Esophagus (tissue), 2 donors: ENCODE data around the gene MESP2. TPM values are rescaled to one million over a fixed set of nuclear protein-coding genes. Genes with fewer than 3 reads are reported as not detected.

Source experiments
- H3K27ac ChIP-seq, 2 donors: one replicate each; pipeline ENCODE4 v1.5.1; 2013; ENCODE audit warnings: low read depth in 2 of 2, mild to moderate bottlenecking in 2 of 2, inconsistent platforms in 1 of 2, low read length in 1 of 2, moderate library complexity in 1 of 2
- H3K27me3 ChIP-seq, 2 donors: one replicate each; pipeline ENCODE4 v1.6.1; 2013; ENCODE audit warnings: low read length in 2 of 2, control low read depth in 1 of 2, mild to moderate bottlenecking in 1 of 2; ENCODE audit not compliant: insufficient read depth in 2 of 2, control insufficient read depth in 1 of 2
- H3K36me3 ChIP-seq, 2 donors: one replicate each; pipeline ENCODE4 v1.6.1; 2013; ENCODE audit warnings: low read length in 1 of 2; ENCODE audit not compliant: control insufficient read depth in 2 of 2, insufficient read depth in 2 of 2
- H3K4me1 ChIP-seq, 2 donors: one replicate each; pipeline ENCODE4 v1.6.1; 2013; ENCODE audit warnings: low read length in 1 of 2; ENCODE audit not compliant: control insufficient read depth in 2 of 2, insufficient read depth in 2 of 2
- H3K4me3 ChIP-seq, 2 donors: one replicate each; pipeline ENCODE4 v1.5.1; 2013; ENCODE audit warnings: low read length in 2 of 2, mild to moderate bottlenecking in 2 of 2, low read depth in 1 of 2, moderate library complexity in 1 of 2
- H3K9me3 ChIP-seq, 2 donors: one replicate each; pipeline ENCODE4 v1.6.1; 2013; ENCODE audit warnings: mild to moderate bottlenecking in 2 of 2, low read depth in 1 of 2, low read length in 1 of 2, moderate library complexity in 1 of 2; ENCODE audit not compliant: control insufficient read depth in 2 of 2, insufficient read depth in 1 of 2
- WGBS, 2 donors: extraction: QIAGEN DNeasy Blood & Tissue Kit; methylation state at CpG; one replicate each; pipeline ENCODE4 v1.1.7; 2013; 5-methylcytosine and 5-hydroxymethylcytosine counted together
- polyA plus RNA-seq, 2 donors: library from polyadenylated mRNA; stranded (reverse); fragments of 200-250 nt; gene quantifications; one replicate each; pipeline ENCODE4 v1.2.3, GENCODE V29; 2013
- donor health status: healthy with polysubstance abuse.
- donor health status: Bipolar disorder and iron deficiency.

Gene MESP2
- polyA plus RNA-seq, 2 donors, result 0.56 to 0.75 TPM

GRCh38 chr15:89812011-89812846 is 36.1 kb downstream of the MESP2 start:
- Histone ChIP-seq H3K36me3 (no peaks in the 10 kb centered on the region), H3K4me3 (no peak overlapping the region), H3K9me3 (peaks cover 0 to 8% of the 10 kb centered on the region in 2 donors), H3K27ac (peak overlapping the region; percentile 14 to 15), H3K4me1 (peaks cover 6 to 18% of the 10 kb centered on the region in 2 donors), H3K27me3 (peaks cover 0 to 6% of the 10 kb centered on the region in 2 donors)
- WGBS, 2 donors, result 39 to 52% methylated on average over 8 of the region's 8 CpGs

- Histone ChIP-seq H3K27me3 (peaks cover 0 to 6% of the 10 kb centered on the region in 2 donors), H3K4me3 (no peak overlapping the region), H3K36me3 (no peaks in the 10 kb centered on the region), H3K9me3 (peaks cover 0 to 8% of the 10 kb centered on the region in 2 donors), H3K4me1 (peaks cover 6 to 18% of the 10 kb centered on the region in 2 donors), H3K27ac (no peak overlapping the region)
- WGBS, 2 donors, result 93 to 97% methylated on average over 7 of the region's 7 CpGs
Observed at GRCh38 chr15:89812847-89813320, 36.8 kb downstream of the MESP2 start.

- H3K27ac ChIP-seq, result no peak overlapping the region
- no peak overlapping the region for H3K4me3 ChIP-seq
- 79 to 87% methylated on average over 13 of the region's 13 CpGs for WGBS, 2 donors
- H3K36me3 ChIP-seq, result no peaks in the 10 kb centered on the region
- H3K9me3 ChIP-seq, result peaks cover 0 to 8% of the 10 kb centered on the region in 2 donors
- peaks cover 0 to 6% of the 10 kb centered on the region in 2 donors for H3K27me3 ChIP-seq
- H3K4me1 ChIP-seq, result peaks cover 6 to 14% of the 10 kb centered on the region in 2 donors
Observed at GRCh38 chr15:89813381-89814111, 37.4 kb downstream of the MESP2 start.

GRCh38 chr15:89814112-89814742 is 38.1 kb downstream of the MESP2 start:
- no peaks in the 10 kb centered on the region for H3K36me3 ChIP-seq
- peaks cover 0 to 8% of the 10 kb centered on the region in 2 donors for H3K9me3 ChIP-seq
- WGBS, 2 donors, result 21 to 24% methylated on average over 44 to 56 of the region's 56 CpGs
- peak overlapping the region; percentile 35 to 37 for H3K4me3 ChIP-seq
- peaks cover 6 to 7% of the 10 kb centered on the region in 2 donors for H3K4me1 ChIP-seq
- H3K27ac ChIP-seq, result peak overlapping the region in 1 of 2 donors; percentile 8
- H3K27me3 ChIP-seq, result peaks cover 0 to 6% of the 10 kb centered on the region in 2 donors

- H3K4me1 ChIP-seq, result peaks cover 4 to 6% of the 10 kb centered on the region in 2 donors
- peaks cover 0 to 8% of the 10 kb centered on the region in 2 donors for H3K9me3 ChIP-seq
- 84 to 96% methylated on average over 3 of the region's 3 CpGs for WGBS, 2 donors
- H3K36me3 ChIP-seq, result no peaks in the 10 kb centered on the region
- peaks cover 0 to 6% of the 10 kb centered on the region in 2 donors for H3K27me3 ChIP-seq
- no peak overlapping the region for H3K4me3 ChIP-seq
- no peak overlapping the region for H3K27ac ChIP-seq
Observed at GRCh38 chr15:89815769-89816168, 39.6 kb downstream of the MESP2 start.

- WGBS, 2 donors, result 60 to 63% methylated on average over 10 of the region's 10 CpGs
- Histone ChIP-seq H3K4me1 (peaks cover 0 to 2% of the 10 kb centered on the region in 2 donors), H3K27me3 (peaks cover 0 to 6% of the 10 kb centered on the region in 2 donors)
Observed at GRCh38 chr15:89817701-89818280, 41.7 kb downstream of the MESP2 start.

GRCh38 chr15:89818287-89818686 is 42.2 kb downstream of the MESP2 start:
- Histone ChIP-seq H3K27ac (no peak overlapping the region), H3K9me3 (peaks cover 0 to 8% of the 10 kb centered on the region in 2 donors), H3K4me1 (peaks cover 0 to 2% of the 10 kb centered on the region in 2 donors), H3K27me3 (peaks cover 0 to 6% of the 10 kb centered on the region in 2 donors), H3K4me3 (no peak overlapping the region), H3K36me3 (no peaks in the 10 kb centered on the region)
- 64 to 68% methylated on average over 10 of the region's 10 CpGs for WGBS, 2 donors

More at GRCh38 chr15:89817701-89818280, 41.7 kb downstream of the MESP2 start:
- peaks cover 0 to 8% of the 10 kb centered on the region in 2 donors for H3K9me3 ChIP-seq
- no peak overlapping the region for H3K27ac ChIP-seq
- no peak overlapping the region for H3K4me3 ChIP-seq
- no peaks in the 10 kb centered on the region for H3K36me3 ChIP-seq

- Histone ChIP-seq H3K27ac (no peak overlapping the region), H3K36me3 (no peaks in the 10 kb centered on the region), H3K9me3 (no peaks in the 10 kb centered on the region), H3K4me1 (no peaks in the 10 kb centered on the region), H3K27me3 (no peaks in the 10 kb centered on the region), H3K4me3 (no peak overlapping the region)
- WGBS, 2 donors, result 53 to 60% methylated on average over 12 of the region's 12 CpGs
Observed at GRCh38 chr15:89820666-89821611, 44.8 kb downstream of the MESP2 start.
